GM18868 (cell line): ENCODE measurements around the gene WDR27.
"Not testable (repeated sequence)": the region's sequence is repeated elsewhere in the genome, so short reads cannot be mapped to it uniquely, and the experiment has no call there.

ENCODE experiments used
- ATAC-seq: cut with Tn5 transposase; IDR thresholded peaks from one replicate; pipeline ENCODE4 v1.9.1; 2021; ENCODE audit warnings: mild to moderate bottlenecking, moderate library complexity; ENCODE audit not compliant: unreplicated experiment

The WDR27 gene

DNA sequence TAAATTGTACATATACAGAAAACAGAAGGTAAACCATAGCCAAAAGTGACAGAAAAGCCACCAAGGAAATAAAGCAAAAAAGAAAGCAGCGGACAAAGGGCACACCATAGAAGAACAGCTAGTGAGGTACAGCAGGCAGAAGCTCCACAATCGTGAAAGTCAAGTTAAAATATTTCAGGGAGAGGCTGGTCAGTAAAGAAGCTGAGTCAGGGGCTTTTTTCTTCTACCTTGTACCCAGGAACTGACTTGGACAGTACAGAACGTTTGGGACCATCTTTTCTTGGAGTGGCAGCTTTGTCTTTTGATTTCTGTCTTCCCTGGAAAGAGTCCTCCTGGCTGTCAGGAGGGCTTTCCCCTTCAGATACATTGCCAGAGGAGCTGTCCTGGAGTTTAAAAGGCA is 8.2 kb upstream of the WDR27 start:
- ATAC-seq: no peak

DNA sequence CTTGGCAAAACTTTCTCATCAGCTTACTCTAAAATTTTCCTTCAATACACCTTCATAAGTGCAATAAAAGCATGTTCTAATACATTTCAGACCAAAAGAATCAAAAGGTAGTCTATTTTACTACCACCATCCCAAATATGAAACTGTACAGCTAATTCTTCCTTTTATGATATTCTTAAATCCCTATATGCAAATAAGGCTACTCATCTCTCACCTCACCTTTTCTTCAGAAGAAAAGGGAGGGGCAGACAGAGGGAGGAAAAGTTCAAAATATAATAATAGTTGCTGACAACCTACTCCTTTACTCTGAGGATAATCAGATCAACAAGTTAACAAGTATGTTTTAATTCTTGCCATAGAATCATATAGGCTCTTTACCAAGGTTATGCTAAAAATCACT is 7.5 kb upstream of the WDR27 start:
- peak; percentile 52 for ATAC-seq

DNA sequence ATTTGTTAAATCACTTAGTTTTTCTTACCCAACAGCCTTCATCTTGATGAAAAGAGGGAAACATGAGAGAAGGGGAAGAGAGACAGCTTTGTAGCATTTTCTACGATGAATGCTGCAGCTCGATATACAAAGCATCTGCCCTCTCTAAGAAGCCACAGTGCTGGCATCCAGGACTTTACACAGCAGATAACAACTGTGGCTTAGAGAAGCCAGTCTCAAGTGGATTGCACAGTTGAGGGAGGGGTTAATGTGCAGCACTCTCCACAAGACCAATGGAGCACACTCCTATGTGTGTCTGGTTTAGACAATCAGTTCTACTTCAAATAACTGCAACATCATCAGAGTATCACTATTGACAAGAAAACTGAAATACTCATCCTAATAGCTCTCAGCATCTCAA is 5.9 kb upstream of the WDR27 start:
- ATAC-seq: no peak

DNA sequence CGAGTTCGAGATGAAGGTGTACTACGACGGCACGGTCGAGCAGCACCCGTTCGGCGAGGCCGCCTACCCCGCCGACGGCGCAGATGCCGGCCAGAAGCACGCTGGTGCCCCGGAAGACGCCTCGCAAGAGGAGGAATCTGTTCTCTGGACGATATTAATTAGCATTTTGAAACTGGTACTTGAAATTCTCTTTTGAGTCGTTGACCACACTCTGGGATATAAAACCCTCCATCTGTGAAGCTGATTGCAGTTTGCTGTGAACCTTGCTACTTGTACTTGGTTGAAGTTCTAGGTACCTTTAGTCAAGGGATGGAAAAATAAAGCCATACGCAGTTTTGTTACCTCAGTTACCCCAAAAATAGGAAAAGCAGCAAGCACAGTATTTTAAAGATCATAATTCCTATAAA is 1.0 kb upstream of the WDR27 start:
- ATAC-seq: peak; percentile 2

DNA sequence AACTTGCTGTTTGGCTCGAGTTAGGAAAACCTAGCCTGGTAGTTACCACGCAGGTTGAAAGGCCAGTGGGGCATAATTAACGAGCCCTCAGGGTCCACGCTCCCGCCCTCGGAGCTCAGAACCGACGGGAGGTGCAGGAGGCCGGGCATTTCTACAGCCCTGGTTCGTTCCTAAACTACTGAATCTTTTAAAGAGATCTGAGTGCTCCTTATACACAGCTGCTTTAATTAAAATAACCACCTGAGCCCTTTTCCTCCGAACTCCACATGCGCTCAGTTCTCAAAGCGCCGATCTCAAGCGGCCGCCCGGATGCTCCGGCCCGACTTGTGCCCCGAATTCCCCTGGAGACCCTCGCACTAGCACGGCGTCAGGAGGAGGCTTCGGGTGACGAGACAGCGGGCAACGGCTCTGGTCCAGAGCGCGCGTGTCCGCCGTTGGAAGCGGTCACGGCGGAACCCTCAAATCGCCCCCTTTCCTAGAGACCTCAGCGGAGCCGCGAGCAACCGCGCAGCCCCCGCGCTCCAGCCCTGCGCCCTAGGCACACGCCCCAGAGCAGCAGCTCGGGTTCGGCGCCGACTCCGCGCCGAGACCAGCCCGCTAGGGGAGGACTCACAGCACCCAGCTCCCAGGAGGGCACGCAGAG is 397 bp downstream of the WDR27 start:
- ATAC-seq: peak; percentile 1

DNA sequence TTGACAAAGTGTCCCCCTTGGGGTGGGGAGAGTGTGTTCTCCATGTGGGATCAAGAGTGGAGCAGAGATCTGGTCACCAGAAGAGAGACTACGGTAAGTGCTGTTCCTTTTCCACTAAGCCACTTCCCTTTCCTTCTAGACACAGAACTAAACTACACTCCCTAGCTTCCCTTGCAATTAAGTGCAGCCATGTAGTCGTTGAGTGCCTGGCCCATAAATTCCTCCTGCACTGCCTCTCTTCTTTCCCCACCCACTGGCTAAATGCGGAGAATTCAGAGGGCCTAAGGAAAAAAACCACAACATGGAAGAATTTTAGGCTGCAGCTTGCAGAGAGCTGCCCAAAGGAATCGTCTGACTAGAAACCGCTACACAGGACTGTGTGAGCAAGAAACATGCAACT is 1.5 kb downstream of the WDR27 start:
- no peak for ATAC-seq

DNA sequence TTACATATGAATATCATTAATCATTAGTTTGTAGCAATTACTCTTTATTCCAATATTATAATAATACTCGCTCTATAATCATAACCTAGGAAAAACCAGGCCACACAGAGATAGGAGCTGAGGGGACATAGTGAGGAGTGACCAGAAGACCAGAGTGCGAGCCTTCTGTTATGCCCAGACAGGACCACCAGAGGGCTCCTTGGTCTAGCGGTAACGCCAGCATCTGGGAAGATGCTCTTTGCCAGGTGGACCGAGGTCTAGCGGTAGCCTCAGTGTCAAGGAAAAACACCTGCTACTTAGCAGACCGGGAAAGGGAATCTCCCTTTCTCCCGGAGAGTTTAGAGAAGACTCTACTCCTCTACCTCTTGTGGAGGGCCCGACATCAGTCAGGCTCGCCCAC is 4.7 kb downstream of the WDR27 start:
- not testable (repeated sequence) for ATAC-seq

DNA sequence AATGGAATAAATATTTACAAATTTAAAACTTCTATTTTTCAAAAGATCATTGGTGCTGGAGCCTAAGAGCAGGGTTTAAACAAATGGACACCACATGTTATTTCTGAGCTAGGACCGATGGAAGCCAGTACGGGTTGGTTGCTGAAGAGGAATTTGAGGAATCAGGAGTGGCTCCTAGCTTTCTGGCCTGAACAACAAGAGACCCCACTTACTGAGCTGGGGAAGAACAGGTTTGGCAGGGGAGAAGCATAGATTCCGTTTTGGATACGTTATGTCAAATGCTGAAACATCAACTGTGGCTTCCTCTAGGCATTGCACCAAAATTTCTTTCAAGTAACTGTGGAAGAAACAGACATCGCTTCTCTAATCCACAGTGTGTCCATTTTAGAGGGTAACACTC is 6.7 kb downstream of the WDR27 start:
- ATAC-seq: no peak

DNA sequence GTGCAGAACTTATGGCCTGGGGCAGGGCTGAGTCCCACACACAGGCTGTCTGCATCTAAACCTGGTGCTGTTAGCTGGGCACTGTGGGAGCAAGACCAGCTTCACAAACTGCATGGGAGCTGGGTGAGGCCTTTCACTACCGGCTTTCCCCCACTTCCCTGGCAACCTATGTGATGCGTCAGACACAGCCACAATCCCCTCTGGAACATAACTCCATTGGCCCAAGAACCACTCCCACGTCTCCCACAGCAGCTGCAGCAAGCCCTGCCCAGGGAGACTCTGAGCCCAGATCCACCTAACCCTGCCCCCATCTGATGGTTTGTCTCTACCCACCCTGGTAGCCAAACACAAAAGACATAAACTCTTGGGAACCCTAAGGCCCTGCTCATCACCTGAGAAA is 9.3 kb downstream of the WDR27 start:
- no peak for ATAC-seq

DNA sequence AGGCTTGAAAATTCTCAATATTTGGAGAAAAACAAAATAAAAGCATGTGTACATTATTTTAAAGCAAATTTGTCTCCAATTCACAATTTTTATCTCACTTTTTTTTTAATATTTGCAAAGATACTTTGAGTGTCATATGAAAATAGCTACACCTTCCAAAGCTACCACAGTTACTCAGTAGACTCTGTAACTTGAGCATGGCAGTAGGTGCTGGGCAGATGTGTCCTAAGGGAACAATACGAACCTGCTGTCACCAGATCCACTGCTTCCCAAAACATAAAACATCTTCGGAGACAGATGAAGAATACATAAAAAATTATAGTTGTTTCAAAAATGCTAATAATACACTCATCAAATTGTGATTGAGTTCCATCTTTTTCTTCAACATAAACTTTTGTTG is 10.6 kb downstream of the WDR27 start:
- no peak for ATAC-seq

DNA sequence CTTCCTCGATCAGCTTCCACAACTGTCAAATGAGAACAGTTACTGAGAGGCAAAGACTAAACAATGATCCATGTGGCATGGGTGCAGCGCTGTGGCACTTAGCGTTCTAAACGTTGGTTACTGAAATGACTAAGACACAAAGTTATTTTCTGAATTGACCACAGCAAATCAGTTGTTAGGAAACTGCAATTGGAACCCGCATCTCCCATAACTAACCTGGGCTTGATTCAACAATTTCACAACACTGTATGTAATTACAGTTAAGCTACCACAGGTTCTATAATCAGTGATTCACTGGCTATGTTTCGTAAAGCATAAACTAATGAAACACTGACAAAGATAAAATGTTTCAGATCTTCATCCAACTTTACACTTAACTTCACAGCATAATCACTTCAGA is 12.5 kb downstream of the WDR27 start:
- ATAC-seq: no peak

DNA sequence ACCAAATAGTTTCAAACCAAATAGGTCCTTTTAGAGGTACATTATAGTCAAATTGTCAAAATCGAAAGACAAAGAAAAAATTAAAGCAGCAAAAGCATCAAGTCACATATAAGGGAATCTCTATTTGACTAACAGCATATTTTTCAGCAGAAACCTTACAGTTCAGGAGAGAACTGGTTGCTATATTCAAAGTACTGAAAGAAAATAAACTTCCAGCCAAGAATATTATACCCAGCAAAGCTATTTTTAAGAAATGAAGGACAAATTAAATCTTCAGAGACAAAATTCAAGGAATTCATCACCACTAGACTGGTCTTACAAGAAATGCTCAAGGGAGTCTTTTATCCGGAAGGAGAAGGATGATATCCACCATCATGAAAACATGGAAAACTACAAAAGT is 16.0 kb downstream of the WDR27 start:
- ATAC-seq: no peak

DNA sequence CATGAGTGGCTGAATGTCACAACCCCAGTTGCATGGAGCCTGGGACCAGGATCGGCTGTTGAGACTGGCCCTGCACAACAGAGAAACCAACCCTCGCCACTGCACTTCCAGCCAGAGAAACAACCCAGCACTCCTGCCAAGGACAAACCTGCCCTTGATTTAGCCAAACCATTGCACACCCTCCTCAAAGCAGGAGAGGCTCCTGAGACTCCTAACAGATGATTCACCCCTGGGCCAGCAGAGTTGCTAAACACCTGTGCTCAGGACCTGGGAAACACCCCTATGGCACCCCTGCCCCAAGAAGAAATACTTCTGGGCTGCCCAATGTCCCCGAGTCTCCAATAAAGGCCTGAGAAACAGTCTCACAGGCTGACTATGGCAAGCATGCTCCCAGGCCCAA is 17.8 kb downstream of the WDR27 start:
- no peak for ATAC-seq

DNA sequence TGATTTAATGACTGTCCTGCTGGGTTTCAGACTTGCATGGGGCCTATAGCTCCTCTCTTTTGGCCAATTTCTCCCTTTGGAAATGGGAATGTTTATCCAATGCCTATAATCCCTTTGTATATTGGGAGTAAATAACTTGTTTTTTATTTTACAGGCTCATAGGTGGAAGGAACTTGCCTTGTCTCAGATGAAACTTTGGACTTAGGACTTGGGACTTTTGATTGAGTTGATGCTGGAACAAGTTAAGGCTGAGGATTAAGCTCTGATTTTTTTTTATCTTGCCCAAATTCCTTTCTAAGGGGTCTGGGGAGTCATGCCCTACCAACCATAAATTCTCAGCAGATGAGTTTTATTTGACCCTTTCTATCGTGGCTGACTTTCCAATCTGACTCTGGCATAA is 23.5 kb downstream of the WDR27 start:
- no peak for ATAC-seq

DNA sequence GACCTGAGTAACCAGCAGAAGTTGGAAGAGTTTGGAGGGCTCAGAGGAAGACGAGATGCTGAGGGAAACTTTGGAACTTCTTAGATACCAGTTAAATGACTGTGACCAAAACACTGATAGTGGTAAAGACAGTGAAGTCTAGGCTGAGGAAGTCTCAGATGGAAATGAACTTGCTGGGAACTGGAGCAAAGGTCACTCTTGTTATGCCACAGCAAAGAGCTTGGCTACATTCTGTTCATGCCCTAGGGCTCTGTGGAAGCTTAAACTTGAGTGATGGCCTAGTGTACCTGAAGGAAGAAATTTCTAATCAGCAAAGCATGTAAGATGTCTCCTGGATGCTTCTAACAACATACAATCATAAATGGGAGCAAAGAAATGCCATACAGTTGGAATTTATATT is 24.7 kb downstream of the WDR27 start:
- no peak for ATAC-seq

DNA sequence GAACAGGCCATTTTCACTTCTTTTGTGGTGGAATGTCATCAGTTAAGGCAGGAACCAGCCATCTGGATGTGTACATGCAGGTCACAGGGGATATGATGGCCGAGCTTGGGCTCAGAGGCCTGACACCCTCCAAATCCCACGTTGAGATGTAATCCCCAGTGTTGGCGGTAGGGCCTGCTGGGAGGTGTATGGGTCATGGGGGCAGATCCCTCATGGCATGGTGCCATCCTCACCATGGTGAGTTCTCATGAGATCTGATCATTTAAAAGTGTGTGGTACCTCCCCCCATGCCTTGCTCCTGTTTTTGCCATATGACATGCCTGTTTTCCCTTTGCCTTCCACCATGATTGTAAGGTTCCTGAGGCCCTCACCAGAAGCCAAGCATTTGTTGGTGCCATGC is 26.8 kb downstream of the WDR27 start:
- no peak for ATAC-seq

DNA sequence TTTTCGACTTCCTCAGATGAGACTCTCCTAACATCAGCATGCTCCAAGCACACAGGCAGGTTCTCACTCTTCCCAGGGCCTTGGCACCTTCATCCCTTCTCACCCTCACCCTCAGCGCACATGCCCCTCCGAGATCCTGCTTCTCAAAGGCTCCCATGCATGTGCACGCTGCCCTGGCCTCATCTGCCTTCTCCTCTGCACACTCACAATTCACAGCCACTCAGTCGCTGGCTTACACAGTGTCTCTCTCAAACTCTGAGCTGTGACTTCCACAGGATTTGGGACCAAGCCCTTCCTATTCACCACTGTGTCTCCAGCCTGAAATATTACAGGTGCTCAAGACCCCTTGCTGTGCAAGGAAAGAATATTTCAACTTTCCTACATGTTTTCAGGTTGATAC is 30.3 kb downstream of the WDR27 start:
- no peak for ATAC-seq

DNA sequence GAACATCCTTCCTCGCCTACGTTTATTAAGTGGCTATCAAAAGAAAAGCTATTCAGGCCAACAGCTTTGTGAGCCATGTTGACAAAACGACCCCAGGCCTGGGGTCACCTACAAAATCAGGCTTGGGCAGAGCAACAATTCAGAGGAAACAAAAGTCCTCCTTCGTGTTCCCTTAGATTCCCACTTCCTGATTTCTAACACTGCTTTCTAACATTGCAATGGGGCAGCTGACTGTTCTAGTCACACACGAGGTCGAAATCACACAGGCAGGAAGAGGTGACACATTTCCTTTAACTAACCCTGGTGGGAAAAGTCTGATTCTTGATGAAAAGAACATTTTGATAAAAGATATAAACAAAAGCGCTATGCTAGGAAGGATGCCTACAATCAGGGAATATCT is 31.9 kb downstream of the WDR27 start:
- no peak for ATAC-seq

DNA sequence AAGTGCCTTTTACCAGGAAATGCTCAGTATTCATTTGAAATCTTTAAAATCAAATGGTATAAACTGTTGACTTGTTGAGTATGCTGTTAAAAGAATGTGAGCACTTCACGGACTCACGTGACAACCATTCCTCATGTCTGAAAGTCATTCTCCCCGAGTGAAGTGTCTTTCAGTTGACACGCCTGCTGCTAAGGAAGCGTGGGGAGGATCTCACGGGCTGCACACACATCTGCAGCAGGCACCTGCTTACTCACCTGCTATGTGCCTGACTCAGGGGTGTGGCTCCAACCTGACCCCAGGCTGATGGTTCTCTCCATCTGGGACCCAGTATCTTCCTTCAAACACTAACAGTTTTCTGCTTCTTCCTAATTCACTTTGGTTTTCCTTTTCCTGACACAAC is 32.7 kb downstream of the WDR27 start:
- no peak for ATAC-seq

DNA sequence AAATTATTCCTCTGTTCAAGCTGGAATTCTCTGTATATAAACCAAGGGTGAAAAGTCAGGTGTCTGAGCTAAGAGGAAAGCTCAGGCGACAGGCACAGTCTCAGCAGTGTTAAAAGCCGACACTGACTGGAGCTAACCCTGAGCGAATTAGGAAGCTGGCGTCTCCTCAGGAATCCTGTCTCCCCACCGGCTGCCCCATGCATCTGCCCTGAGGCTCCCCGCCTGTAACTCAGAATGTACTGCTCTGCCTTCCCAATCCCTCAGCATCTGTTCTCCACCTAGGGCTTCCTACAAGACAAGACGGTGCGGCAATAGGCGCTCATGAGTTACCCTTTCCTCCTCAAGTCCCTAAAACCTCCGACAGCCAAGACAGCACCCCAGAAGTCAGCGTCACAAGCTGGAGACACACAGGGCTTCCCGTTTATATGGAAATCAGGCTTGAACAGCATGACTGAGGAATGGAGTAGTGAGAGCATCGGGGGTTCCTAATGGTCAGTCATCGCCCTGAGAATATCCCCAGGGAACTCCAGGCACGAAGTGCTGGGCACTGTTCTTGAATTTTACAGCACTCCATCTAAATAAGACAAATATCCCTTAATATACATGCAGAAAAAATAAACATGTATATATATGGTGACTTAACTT is 33.5 kb downstream of the WDR27 start:
- ATAC-seq: no peak

DNA sequence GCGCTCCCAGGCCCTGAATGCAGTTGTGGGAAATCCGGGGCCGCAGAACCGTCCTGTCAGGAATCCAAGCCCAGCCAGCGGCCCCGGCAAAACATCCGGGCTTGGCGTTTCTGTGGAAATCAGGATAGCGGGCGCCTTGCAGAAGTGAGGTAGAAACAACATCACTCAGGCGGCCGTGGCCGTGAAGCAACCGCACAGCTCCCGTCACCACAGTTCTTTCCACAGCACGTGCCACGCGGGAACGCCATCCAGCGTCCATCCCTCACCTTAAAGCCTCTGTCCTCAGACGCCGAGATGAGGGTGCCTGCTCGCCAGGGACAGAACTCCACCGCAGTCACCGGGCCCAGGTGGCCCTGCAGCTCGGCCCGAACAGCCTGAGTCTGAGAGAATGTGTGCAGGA is 34.1 kb downstream of the WDR27 start:
- ATAC-seq: no peak

DNA sequence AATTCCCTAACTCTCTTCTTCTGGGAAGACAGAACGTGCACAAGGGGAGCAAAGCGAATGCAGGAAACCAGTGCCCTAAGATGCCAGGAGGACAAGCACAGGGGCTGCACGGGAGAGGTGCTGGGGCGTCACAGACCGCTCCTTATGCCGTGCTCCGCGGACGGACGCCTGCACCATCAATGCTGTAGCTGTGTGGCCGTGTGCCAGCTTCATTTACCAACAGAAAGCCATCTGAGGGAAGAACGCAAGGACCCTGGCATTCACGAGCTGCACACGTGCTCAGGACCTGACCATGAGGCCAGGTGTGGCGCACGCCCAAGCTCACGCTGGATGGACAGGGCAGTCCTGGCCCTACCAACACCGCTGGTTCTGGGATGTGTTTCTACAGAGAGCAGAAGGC is 35.4 kb downstream of the WDR27 start:
- ATAC-seq: no peak

DNA sequence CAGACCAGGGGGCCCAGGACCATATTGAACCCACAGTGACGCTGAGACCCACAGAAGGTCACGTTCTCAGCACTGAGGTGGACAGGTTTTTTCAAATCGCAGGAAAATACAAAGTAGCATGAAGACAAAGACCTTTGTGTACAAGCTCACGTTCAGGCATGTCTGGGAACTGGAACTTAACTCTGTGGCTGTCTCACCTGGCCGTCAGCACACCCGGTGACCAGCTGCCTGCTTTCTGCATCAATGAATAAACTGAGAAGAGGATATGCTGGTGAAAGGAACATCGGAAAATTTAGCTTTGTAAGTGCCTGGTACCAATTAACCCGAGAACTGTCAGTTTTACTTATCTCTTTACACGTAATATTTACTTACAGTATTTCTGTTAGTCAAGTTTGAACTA is 36.5 kb downstream of the WDR27 start:
- no peak for ATAC-seq
